ENCODE results near the gene FGR. TPM values are rescaled to one million over a fixed set of nuclear protein-coding genes. Genes with fewer than 3 reads are reported as not detected.
A peak's percentile ranks its signal among the peaks of the same experiment; 100 is the strongest.

The FGR gene
- total and polyA plus RNA-seq, 4 donors = 4.0 to 8.5 (median 5.4) TPM

DNA sequence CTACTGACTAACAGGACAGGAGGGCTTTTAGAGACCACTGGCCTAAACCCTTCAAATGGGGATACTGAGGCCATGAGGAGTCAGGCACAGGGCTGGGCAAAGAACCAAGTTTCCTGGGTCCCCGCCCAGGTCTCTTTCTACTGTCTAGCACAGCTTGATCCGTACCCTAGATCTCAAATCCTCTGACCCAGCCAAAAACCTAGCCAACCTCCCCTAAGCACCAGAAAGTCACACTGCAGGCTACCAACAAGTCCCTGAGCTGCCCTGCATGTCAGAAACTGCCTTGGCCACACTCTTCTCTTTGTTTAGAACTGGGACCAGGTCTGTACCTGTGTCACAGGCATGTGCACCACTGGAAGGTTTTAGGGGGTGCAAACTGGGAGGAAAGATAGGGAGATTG lies 64.6 kb downstream of the FGR start:
- 54% methylated on average over 2 of the region's 2 CpGs for WGBS (ENCODE audit: insufficient coverage)
- no peak for DNase-seq (ENCODE audit: low read depth in 4 of 6, low spot score in 6 of 6)

GRCh38 chr1:27569506-27570291 lies 65.3 kb downstream of the FGR start:
- 62% methylated on average over 14 of the region's 14 CpGs for WGBS (ENCODE audit: insufficient coverage)
- Histone ChIP-seq H3K4me3 (ENCODE audit: low read depth, low read length) (no peak overlapping the region), H3K36me3 (ENCODE audit: control insufficient read depth, insufficient read depth, low read length) (peaks cover 39% of the 10 kb centered on the region), H3K27ac (ENCODE audit: low read depth, low read length) (peak overlapping the region; percentile 91), H3K4me1 (ENCODE audit: control insufficient read depth, insufficient read depth, low read length) (peaks cover 100% of the 10 kb centered on the region), H3K9me3 (ENCODE audit: control insufficient read depth, insufficient read depth, low read length) (no peaks in the 10 kb centered on the region), H3K27me3 (ENCODE audit: control insufficient read depth, insufficient read depth, low read length) (no peaks in the 10 kb centered on the region)
- DNase-seq (ENCODE audit: low read depth in 4 of 6, low spot score in 6 of 6) = peak in 1 of 6 donors; percentile 34

More for the DNA sequence above, 64.6 kb downstream of the FGR start:
- no peaks in the 10 kb centered on the region for H3K27me3 ChIP-seq (ENCODE audit: control insufficient read depth, insufficient read depth, low read length)
- no peaks in the 10 kb centered on the region for H3K9me3 ChIP-seq (ENCODE audit: control insufficient read depth, insufficient read depth, low read length)
- no peak overlapping the region for H3K4me3 ChIP-seq (ENCODE audit: low read depth, low read length)
- H3K36me3 ChIP-seq (ENCODE audit: control insufficient read depth, insufficient read depth, low read length) = peaks cover 37% of the 10 kb centered on the region
- H3K4me1 ChIP-seq (ENCODE audit: control insufficient read depth, insufficient read depth, low read length) = peaks cover 100% of the 10 kb centered on the region
- H3K27ac ChIP-seq (ENCODE audit: low read depth, low read length) = peak overlapping the region; percentile 91

- H3K9me3 ChIP-seq (ENCODE audit: control insufficient read depth, insufficient read depth, low read length) = no peaks in the 10 kb centered on the region
- H3K4me3 ChIP-seq (ENCODE audit: low read depth, low read length) = no peak overlapping the region
Observed at GRCh38 chr1:27569088-27569460, 65.9 kb downstream of the FGR start.

DNA sequence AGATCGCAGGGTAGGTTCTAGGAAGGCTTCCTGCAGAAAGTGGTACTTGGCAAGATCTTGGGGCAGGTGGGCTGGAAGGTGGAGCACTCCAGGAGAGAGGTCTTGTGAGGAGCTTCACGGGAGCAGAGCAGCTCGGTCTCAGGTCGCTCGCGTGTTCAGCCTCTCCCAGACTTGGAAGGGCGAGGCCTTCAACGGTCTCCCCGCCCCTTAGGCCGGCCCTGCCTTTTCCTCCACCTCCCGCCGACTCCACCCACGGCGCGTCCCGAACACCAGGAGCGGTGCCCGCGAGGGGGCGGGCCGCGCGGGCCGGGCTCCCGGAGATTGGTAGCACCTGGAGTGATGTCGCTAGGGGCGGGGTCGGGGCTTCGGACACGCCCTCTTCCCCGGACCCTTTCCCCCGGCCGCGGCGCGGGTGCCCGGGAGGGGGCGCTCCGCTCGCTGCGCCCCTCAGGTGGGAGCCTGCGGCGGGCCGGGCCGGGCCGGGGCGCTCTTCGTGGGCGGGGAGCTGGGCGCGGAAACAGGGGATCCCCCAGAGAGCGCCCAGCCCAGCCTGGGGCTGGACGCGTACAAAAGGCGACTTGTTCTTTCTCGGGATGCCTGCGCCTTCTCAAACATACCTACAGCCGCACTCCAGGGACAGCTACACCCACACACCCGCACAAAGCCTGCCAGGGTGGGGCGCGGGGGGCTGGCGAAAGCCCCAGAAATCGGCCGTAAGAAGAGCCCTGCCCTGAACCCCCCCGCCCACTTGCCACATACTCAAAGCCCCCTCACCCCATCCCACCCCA lies 66.5 kb downstream of the FGR start:
- Histone ChIP-seq H3K27ac (ENCODE audit: low read depth, low read length) (peak overlapping the region; percentile 91), H3K4me3 (ENCODE audit: low read depth, low read length) (no peak overlapping the region), H3K36me3 (ENCODE audit: control insufficient read depth, insufficient read depth, low read length) (peaks cover 46% of the 10 kb centered on the region), H3K9me3 (ENCODE audit: control insufficient read depth, insufficient read depth, low read length) (no peaks in the 10 kb centered on the region), H3K4me1 (ENCODE audit: control insufficient read depth, insufficient read depth, low read length) (peaks cover 100% of the 10 kb centered on the region), H3K27me3 (ENCODE audit: control insufficient read depth, insufficient read depth, low read length) (no peaks in the 10 kb centered on the region)
- 7% methylated on average over 59 of the region's 65 CpGs for WGBS (ENCODE audit: insufficient coverage)
- peak in 2 of 6 donors; percentile 82 to 87 for DNase-seq (ENCODE audit: low read depth in 4 of 6, low spot score in 6 of 6)

More at GRCh38 chr1:27569088-27569460, 65.9 kb downstream of the FGR start:
- DNase-seq (ENCODE audit: low read depth in 4 of 6, low spot score in 6 of 6) = peak in 1 of 6 donors; percentile 31
- Histone ChIP-seq H3K4me1 (ENCODE audit: control insufficient read depth, insufficient read depth, low read length) (peaks cover 100% of the 10 kb centered on the region), H3K27me3 (ENCODE audit: control insufficient read depth, insufficient read depth, low read length) (no peaks in the 10 kb centered on the region), H3K27ac (ENCODE audit: low read depth, low read length) (peak overlapping the region; percentile 91), H3K36me3 (ENCODE audit: control insufficient read depth, insufficient read depth, low read length) (peaks cover 42% of the 10 kb centered on the region)
- 29% methylated on average over 2 of the region's 3 CpGs for WGBS (ENCODE audit: insufficient coverage)

GRCh38 chr1:27567971-27568299 lies 67.0 kb downstream of the FGR start:
- peaks cover 49% of the 10 kb centered on the region for H3K36me3 ChIP-seq (ENCODE audit: control insufficient read depth, insufficient read depth, low read length)
- DNase-seq (ENCODE audit: low read depth in 4 of 6, low spot score in 6 of 6) = no peak
- H3K4me3 ChIP-seq (ENCODE audit: low read depth, low read length) = no peak overlapping the region
- H3K9me3 ChIP-seq (ENCODE audit: control insufficient read depth, insufficient read depth, low read length) = no peaks in the 10 kb centered on the region
- peak overlapping the region; percentile 79 for H3K27ac ChIP-seq (ENCODE audit: low read depth, low read length)
- H3K27me3 ChIP-seq (ENCODE audit: control insufficient read depth, insufficient read depth, low read length) = no peaks in the 10 kb centered on the region
- peaks cover 100% of the 10 kb centered on the region for H3K4me1 ChIP-seq (ENCODE audit: control insufficient read depth, insufficient read depth, low read length)
- WGBS (ENCODE audit: insufficient coverage) = 54% methylated on average over 8 of the region's 8 CpGs

DNA sequence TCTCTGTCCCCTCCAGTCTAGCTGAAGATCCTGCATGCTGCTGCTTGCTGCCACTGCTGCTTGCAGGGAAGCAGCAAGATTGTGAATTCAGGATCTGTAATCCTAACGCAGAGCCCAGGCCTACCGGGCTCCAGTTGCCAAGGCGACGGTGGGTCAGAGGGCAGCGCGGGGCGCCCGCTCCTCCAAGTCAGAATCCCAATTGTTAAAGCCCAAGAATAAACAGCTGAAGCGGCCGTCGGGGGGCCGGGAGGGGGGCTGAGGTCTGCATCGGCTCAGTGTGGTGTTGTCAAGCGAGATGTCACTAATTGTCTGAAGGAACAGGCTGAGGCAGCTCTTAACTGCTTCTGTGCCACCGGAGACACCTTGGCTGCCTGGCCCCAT lies 67.8 kb downstream of the FGR start:
- Histone ChIP-seq H3K4me3 (ENCODE audit: low read depth, low read length) (no peak overlapping the region), H3K27me3 (ENCODE audit: control insufficient read depth, insufficient read depth, low read length) (no peaks in the 10 kb centered on the region), H3K4me1 (ENCODE audit: control insufficient read depth, insufficient read depth, low read length) (peaks cover 100% of the 10 kb centered on the region), H3K27ac (ENCODE audit: low read depth, low read length) (peak overlapping the region; percentile 79), H3K9me3 (ENCODE audit: control insufficient read depth, insufficient read depth, low read length) (no peaks in the 10 kb centered on the region), H3K36me3 (ENCODE audit: control insufficient read depth, insufficient read depth, low read length) (peaks cover 49% of the 10 kb centered on the region)
- peak in 2 of 6 donors; percentile 70 to 78 for DNase-seq (ENCODE audit: low read depth in 4 of 6, low spot score in 6 of 6)
- WGBS (ENCODE audit: insufficient coverage) = 8% methylated on average over 14 of the region's 15 CpGs

- DNase-seq (ENCODE audit: low read depth in 4 of 6, low spot score in 6 of 6) = peak in 2 of 6 donors; percentile 55 to 66
- H3K36me3 ChIP-seq (ENCODE audit: control insufficient read depth, insufficient read depth, low read length) = peaks cover 49% of the 10 kb centered on the region
- H3K9me3 ChIP-seq (ENCODE audit: control insufficient read depth, insufficient read depth, low read length) = no peaks in the 10 kb centered on the region
- H3K27me3 ChIP-seq (ENCODE audit: control insufficient read depth, insufficient read depth, low read length) = no peaks in the 10 kb centered on the region
- no peak overlapping the region for H3K4me3 ChIP-seq (ENCODE audit: low read depth, low read length)
- H3K27ac ChIP-seq (ENCODE audit: low read depth, low read length) = peak overlapping the region; percentile 79
- 22% methylated on average over 13 of the region's 13 CpGs for WGBS (ENCODE audit: insufficient coverage)
- peaks cover 100% of the 10 kb centered on the region for H3K4me1 ChIP-seq (ENCODE audit: control insufficient read depth, insufficient read depth, low read length)
Observed at GRCh38 chr1:27566462-27567145, 68.4 kb downstream of the FGR start.

DNA sequence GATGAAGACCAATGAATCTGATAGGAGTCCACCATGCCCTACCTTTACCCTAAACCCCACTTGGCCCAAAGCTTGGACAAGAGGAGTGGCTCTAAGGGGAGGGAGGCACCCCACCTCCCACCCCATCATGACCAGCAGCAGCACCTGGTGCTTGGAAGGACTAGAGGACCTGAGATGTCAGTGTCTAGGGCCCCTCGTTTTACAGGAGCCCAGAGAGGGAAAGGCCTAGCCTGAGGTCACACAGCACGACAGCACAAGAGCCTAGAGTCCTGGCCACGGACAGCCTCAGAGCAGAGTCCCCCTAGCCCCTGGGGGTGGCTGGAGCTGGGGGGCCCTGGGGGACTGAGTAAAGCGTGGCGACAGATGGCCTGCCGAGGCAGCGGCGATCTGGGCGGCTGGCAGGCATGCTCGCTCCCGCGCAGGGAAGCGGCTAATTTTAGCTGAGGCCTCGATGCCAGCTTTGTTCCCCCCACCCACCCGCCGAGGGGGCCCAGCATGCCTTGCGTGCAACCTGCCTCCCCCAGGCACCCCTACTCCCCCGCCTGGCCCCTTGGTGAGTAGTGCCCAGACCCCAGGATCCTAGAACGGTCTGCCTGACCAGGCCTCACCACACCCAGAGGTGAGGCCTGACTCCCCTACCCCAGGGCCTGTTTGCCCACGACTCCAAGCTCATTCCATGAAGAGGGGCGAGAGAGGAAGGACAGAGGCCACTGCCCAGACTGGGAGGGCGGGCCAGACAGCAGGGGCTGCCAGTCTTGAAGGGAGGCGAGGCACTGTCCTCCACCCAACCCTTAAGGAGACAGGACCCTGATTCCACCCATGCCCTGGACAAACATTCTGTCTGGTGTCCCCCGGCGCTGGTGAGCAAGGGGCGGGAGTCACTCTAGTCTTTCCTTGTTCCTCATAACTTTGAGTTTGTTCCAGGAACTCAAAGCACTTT lies 70.0 kb downstream of the FGR start:
- peak overlapping the region; percentile 76 for H3K27ac ChIP-seq (ENCODE audit: low read depth, low read length)
- peak in 2 of 6 donors; percentile 13 to 81 for DNase-seq (ENCODE audit: low read depth in 4 of 6, low spot score in 6 of 6)
- no peak overlapping the region for H3K4me3 ChIP-seq (ENCODE audit: low read depth, low read length)
- 35% methylated on average over 26 of the region's 26 CpGs for WGBS (ENCODE audit: insufficient coverage)
- H3K36me3 ChIP-seq (ENCODE audit: control insufficient read depth, insufficient read depth, low read length) = peaks cover 56% of the 10 kb centered on the region
- H3K9me3 ChIP-seq (ENCODE audit: control insufficient read depth, insufficient read depth, low read length) = no peaks in the 10 kb centered on the region
- H3K27me3 ChIP-seq (ENCODE audit: control insufficient read depth, insufficient read depth, low read length) = no peaks in the 10 kb centered on the region
- H3K4me1 ChIP-seq (ENCODE audit: control insufficient read depth, insufficient read depth, low read length) = peaks cover 100% of the 10 kb centered on the region
